Omental fat pad (tissue), 4 donors: ENCODE data around the gene CTNND2. TPM values are rescaled to one million over a fixed set of nuclear protein-coding genes. Genes with fewer than 3 reads are reported as not detected.

ENCODE experiments used
- ATAC-seq: fragments of 150-250 bp; one replicate; pipeline ENCODE4 v1.9.1; 2016; ENCODE audit warnings: mild to moderate bottlenecking, moderate library complexity; ENCODE audit not compliant: low FRiP score
- DNase-seq: peaks from one replicate; pipeline ENCODE4 v3.0.0-alpha.2; 2019; ENCODE audit warnings: low spot score
- CTCF ChIP-seq, 3 donors: fragments of 450-650 bp; IDR thresholded peaks; one replicate each; pipeline ENCODE4 v1.5.1; 2016 to 2017; ENCODE audit warnings: antibody characterized with exemption in 3 of 3, mild to moderate bottlenecking in 3 of 3, moderate library complexity in 2 of 3
- total RNA-seq, 4 donors: library from RNA; depleted of rRNA; stranded (reverse); fragments of >200 nt; gene quantifications; one replicate each; pipeline ENCODE4 v1.1.0, GENCODE V29; 2016

Gene CTNND2
- total RNA-seq, 4 donors from 2014 or later = 0.16 to 1.3 (median 0.64) TPM

- TF ChIP-seq CTCF (IDR thresholded peaks at IDR 0.05) = no peak
- ATAC-seq (no peak), DNase-seq (no peak)
These were observed 922.3 kb downstream of the CTNND2 start for GRCh38 chr5:10981932-10982331.

GRCh38 chr5:10977011-10977410 is 927.2 kb downstream of the CTNND2 start:
- DNase-seq (no peak), ATAC-seq (no peak)
- TF ChIP-seq CTCF (IDR thresholded peaks at IDR 0.05) = no peak

GRCh38 chr5:10975945-10976344 is 928.3 kb downstream of the CTNND2 start:
- DNase-seq (no peak), ATAC-seq (no peak)
- no peak for TF ChIP-seq CTCF (IDR thresholded peaks at IDR 0.05)

- ATAC-seq (no peak), DNase-seq (no peak)
- no peak for TF ChIP-seq CTCF (IDR thresholded peaks at IDR 0.05)
These were observed 929.4 kb downstream of the CTNND2 start for GRCh38 chr5:10974850-10975249.

GRCh38 chr5:10973316-10973715 is 930.9 kb downstream of the CTNND2 start:
- ATAC-seq (no peak), DNase-seq (no peak)
- TF ChIP-seq CTCF (IDR thresholded peaks at IDR 0.05) = no peak

- no peak for DNase-seq
- no peak for ATAC-seq
- no peak for TF ChIP-seq CTCF (IDR thresholded peaks at IDR 0.05)
These were observed 934.5 kb downstream of the CTNND2 start for GRCh38 chr5:10969684-10970180.

- ATAC-seq (no peak), DNase-seq (no peak)
- no peak for TF ChIP-seq CTCF (IDR thresholded peaks at IDR 0.05)
These were observed 939.4 kb downstream of the CTNND2 start for GRCh38 chr5:10964806-10965205.
